Measurements from ENCODE around the gene ARPC1B.

The ARPC1B gene

GRCh38 chr7:99392046-99392445 lies 17.5 kb downstream of the ARPC1B start:
- no peak for DNase-seq

- peak; percentile 44 to 74 (median 63) for DNase-seq
These were observed 18.3 kb downstream of the ARPC1B start for GRCh38 chr7:99392659-99393354.

- DNase-seq, result no peak
These were observed 19.0 kb downstream of the ARPC1B start for GRCh38 chr7:99393355-99394187.

- DNase-seq, result no peak
These were observed 19.6 kb downstream of the ARPC1B start for GRCh38 chr7:99394188-99394502.

GRCh38 chr7:99395616-99396327 lies 21.2 kb downstream of the ARPC1B start:
- DNase-seq, result no peak

GRCh38 chr7:99396418-99397296 lies 22.1 kb downstream of the ARPC1B start:
- DNase-seq, result no peak

- no peak for DNase-seq
These were observed 22.9 kb downstream of the ARPC1B start for GRCh38 chr7:99397297-99397983.

GRCh38 chr7:99398891-99399445 lies 24.4 kb downstream of the ARPC1B start:
- no peak for DNase-seq

- DNase-seq, result no peak
These were observed 25.1 kb downstream of the ARPC1B start for GRCh38 chr7:99399597-99399996.

- DNase-seq, result no peak
These were observed 28.3 kb downstream of the ARPC1B start for GRCh38 chr7:99402854-99403253.

- no peak for DNase-seq
These were observed 29.2 kb downstream of the ARPC1B start for GRCh38 chr7:99403764-99404163.

GRCh38 chr7:99404235-99404976 lies 29.9 kb downstream of the ARPC1B start:
- no peak for DNase-seq

GRCh38 chr7:99404977-99405320 lies 30.4 kb downstream of the ARPC1B start:
- no peak for DNase-seq

GRCh38 chr7:99406557-99406956 lies 32.0 kb downstream of the ARPC1B start:
- no peak for DNase-seq

GRCh38 chr7:99407872-99408378 lies 33.4 kb downstream of the ARPC1B start:
- DNase-seq, result no peak

GRCh38 chr7:99408379-99409191 lies 34.1 kb downstream of the ARPC1B start, which contains the start of the genes BUD31 and PDAP1:
Gene BUD31, plus strand, starts transcription at chr7:99408969. Its CDS starts 2,124 bp downstream, at chr7:99411093.
Gene PDAP1, minus strand, starts transcription at chr7:99408597. Its CDS starts 49 bp downstream, at chr7:99408548.
- peak; percentile 81 to 86 (median 84) for DNase-seq

- DNase-seq, result no peak
These were observed 34.7 kb downstream of the ARPC1B start for GRCh38 chr7:99409192-99409572.

GRCh38 chr7:99409806-99410205 lies 35.3 kb downstream of the ARPC1B start:
- no peak for DNase-seq

GRCh38 chr7:99410635-99411034 lies 36.1 kb downstream of the ARPC1B start:
- no peak for DNase-seq
